Stimulated activated CD4-positive, alpha-beta T cell treated with anti-CD3 and anti-CD28 coated beads, Interleukin-4, amount 100 ng/mL, for 1 hour (primary cell): Measurements from ENCODE around the gene UBALD2.
"Not testable (repeated sequence)": the region's sequence is repeated elsewhere in the genome, so short reads cannot be mapped to it uniquely, and the experiment has no call there.

Experiments
- DNase-seq: peaks from one replicate; pipeline ENCODE4 v3.0.0-alpha.2; 2020

The UBALD2 gene

GRCh38 chr17:76264755-76265623 lies at the start of gene UBALD2:
UBALD2 (plus strand) TSS chr17:76265348; CDS start chr17:76265506, 158 bp downstream.
- DNase-seq: peak; percentile 98

GRCh38 chr17:76217081-76217480 lies 48.1 kb upstream of the UBALD2 start:
- DNase-seq: no peak

GRCh38 chr17:76219670-76220383 lies 45.3 kb upstream of the UBALD2 start:
- DNase-seq: no peak

GRCh38 chr17:76223802-76224201 lies 41.3 kb upstream of the UBALD2 start:
- no peak for DNase-seq

DNA sequence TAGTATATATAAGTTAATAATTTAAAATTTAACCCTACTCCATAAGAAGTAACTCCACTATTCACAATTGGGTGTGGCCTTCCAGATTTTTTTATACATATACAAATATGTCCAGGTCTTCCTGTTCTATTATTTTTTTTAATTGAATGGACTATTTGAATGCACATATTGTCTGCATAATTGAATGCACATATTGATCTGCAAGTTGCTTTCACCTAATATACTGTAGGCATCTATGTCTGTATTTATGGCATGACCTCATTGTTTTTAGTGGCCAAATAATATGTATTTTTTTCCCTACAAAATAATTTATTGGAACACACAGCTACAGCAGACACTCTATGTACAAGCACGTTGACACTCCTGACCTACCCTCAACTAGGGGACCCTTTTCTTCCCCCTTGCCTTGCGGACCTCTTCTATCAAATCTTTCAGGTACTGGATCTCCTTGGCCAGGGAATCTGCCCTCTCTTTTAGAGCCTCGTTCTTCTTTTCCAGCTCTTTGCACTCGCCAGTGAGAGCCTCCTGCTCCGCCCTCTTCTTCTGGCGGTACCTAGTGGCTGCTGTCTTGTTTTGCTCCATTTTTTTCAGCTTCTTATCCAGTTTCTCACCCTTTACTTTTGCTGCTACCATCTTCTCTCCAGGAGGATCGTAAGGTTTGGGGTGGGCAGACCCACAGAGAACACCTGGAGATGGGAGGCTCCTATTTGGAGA lies 39.6 kb upstream of the UBALD2 start:
- not testable (repeated sequence) for DNase-seq

- not testable (repeated sequence) for DNase-seq
Observed at GRCh38 chr17:76226749-76227148, 38.4 kb upstream of the UBALD2 start.

GRCh38 chr17:76232342-76232741 lies 32.8 kb upstream of the UBALD2 start:
- DNase-seq: no peak

- no peak for DNase-seq
Observed at GRCh38 chr17:76233588-76234353, 31.4 kb upstream of the UBALD2 start.

DNA sequence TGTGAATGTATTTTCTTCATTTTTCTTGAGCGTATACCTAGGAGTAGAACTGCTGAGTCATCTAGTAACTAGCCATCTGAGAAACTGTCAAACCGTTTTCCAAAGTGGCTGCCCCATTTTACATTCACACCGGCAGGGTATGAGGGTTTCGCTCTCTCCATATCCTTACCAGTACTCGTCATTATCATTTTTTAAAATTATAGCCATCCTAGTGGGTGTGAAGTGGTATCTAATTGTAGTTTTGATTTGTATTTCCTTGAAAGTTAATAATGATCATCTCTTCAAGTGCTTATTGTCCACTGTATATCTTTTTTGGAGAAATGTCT lies 30.8 kb upstream of the UBALD2 start:
- DNase-seq: no peak

DNA sequence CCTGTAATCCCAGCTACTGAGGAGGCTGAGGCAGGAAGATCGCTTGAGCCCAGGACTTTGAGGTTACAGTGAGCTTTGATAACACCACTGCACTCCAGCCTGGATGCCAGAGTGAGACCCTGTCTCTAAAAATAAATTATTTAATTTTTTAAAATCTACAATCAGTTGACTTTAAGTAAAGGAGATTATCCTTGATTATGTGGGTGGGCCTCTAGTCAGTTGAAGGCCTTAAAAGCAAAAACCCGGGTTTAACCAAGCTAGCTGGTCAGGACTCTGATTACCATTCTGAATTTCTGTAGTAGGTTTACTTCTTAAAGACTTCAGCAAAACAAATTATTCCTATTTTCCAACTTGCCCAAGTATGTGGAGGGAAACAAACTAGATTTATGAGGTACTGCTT lies 29.3 kb upstream of the UBALD2 start:
- no peak for DNase-seq

DNA sequence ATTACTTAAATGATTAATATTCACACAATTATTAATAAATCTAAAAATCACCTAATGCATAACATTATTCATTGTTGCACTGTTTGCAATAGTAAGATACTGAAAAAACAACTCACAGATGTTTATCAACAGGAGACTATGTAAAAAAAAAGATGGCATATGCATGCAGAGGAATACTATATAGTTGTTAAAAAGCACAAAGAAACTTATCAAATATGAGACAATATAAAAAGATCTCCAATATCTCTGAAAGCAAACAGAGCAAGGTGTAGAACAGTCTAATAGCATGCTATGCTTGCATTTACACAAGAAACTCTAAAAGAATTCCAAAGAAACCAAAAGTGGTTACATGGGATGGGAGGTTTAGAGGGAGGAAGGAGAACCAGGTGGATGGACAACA lies 28.5 kb upstream of the UBALD2 start:
- no peak for DNase-seq

DNA sequence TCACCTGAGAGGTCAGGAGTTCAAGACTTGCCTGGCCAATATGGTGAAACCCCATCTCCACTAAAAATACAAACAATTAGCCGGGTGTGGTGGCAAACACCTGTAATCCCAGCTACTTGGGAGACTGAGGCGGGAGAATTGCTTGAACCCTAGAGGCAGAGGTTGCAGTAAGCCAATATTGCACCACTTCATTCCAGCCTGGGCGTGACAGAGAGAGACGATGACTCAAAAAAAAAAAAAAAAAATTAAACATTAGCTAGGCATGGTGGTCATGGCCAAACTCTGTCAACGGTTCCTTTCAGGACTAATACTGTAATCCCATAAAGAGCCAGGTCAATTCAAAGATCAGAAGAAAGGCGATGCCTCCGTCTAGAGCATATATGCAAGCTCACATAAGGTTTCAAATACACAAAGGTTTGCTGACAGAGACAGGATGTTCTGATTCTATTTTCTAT lies 27.3 kb upstream of the UBALD2 start:
- no peak for DNase-seq

GRCh38 chr17:76238847-76239537 lies 26.2 kb upstream of the UBALD2 start:
- no peak for DNase-seq

DNA sequence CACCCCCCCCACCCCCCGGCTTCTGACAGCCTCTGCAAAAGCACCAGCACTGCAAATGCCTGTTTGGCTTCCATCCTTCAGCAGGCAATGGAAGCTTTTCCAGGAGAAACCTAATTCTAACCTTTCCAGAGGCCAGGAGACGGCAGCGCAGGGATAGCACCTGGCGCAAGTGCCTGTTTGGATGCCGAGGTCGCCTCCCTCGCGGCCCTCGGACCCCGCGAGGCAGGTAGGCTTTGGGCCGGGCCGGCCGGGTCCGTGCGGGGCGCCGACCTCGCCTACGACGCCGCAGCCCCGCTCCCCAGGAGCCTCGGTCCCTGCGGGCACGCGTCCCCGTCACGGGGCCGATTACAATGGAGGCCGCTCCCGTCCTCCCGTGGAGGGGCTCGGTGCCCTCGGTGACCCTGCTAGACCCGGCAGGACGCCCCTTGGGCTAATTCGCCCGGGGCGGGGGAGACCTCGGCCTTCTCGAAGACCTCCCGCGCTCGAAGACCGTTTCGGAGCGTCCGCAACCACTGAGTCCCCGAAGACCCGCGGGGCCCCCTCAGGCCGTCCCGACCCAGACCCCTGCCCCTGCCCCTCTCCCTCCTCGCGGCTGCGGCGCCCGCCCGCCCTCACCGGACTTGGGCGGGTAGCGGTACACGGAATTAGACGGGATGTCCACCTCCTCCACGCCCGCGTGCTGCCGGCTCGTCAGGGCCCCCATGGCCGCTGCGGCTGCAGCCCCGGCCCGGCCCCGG lies 25.4 kb upstream of the UBALD2 start:
- no peak for DNase-seq

GRCh38 chr17:76240461-76241203 lies 24.5 kb upstream of the UBALD2 start, which contains the start of gene RNF157:
RNF157 (minus strand) TSS chr17:76240493; CDS start chr17:76240240, 253 bp downstream.
- peak; percentile 66 for DNase-seq

DNA sequence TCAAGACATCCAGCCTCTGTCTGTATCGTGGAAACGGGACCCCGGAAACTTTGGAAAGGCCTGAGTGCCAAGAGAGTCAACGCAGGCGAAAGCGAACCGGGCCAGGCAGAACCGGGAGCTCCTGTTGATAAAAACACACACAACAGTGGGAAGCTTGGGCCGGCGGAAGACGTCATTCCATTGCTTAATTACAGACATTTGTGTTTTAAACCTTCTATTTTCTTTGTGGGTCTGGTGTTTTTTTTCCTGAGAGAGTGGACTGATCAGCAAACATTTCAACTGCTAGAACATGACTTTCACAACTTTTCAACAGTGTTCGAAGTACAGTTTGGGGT lies 24.0 kb upstream of the UBALD2 start:
- DNase-seq: no peak

DNA sequence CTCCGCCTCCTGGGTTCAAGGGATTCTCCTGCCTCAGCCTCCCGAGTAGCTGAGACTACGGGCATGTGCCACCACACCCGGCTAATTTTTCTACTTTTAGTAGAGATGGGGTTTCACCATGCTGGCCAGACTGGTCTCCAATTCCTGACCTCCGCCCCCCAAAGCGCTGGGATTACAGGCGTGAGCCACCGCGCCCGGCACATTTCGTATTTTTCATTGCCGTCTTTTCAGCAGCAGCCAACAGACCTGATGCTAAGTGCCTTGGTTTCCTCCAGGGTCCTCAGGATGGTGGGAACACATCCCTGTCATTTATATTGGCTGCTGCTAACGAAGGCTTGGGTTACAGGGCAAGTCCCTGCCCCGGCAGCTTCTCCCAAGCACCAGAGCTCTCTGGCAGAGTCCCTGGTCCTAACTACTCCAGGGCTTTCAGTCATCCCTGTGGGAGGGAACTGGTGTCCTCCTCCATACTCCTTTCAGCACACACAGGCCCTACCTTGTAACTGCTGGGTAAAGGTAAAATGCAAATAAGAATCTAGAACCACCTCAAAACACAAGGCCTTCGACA lies 23.4 kb upstream of the UBALD2 start:
- no peak for DNase-seq

DNA sequence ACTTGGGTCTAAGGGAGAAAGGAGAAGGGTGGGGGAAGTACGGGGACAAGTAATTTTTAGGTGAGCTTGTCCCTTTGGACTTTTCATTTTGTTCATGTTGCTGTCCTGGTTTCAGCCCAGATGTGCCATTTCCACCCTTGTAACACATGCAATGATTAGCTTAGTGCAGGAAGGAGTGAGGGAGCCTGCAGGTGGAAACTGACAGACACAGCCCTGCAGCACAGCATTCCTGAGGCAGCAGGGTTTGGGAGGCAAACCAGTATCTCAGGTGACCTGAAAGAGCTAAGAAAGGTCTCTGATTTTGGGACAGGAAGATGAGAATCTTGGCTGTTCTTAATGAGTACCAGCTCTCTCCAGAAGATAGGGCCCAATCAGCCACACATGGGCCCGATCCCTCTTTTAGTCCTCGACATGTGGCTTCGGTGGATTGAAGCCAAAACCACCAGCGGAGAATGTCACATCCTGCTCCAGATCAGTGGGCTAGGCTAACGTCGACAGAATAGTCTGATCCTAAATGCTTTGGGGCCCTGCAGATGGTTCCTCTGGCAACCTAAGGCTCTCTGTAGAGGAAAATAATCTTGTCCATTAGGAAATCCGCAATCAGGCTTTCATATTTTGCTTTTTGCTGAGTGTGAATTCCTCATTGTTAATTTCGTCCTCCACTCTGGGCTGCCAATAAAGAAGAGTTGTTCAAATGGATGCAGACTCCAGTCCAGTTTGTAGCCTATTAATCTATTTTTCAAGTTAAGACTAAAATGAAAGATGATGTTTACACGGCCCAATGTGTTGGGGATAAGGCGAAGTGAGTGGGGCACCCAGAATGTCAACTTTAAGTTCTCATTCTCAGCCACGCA lies 21.1 kb upstream of the UBALD2 start:
- DNase-seq: no peak

DNA sequence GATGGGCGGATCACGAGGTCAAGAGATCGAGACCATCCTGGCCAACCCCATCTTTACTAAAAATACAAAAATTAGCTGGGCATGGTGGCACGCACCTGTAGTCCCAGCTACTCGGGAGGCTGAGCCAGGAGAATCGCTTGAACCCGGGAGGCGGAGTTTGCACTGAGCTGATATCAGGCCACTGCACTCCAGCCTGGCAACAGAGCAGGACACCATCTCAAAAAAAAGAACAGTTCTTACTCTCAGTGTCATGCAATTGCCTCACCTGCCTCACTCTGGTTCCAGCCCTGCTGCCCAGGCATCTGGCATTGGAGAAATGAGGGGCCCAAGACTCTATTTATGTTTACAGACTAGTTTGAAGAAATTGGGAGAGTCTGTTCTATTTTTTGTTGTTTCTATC lies 20.4 kb upstream of the UBALD2 start:
- DNase-seq: not testable (repeated sequence)
